Breast epithelium (tissue), 4 donors: ENCODE results near the gene COL26A1. TPM values are rescaled to one million over a fixed set of nuclear protein-coding genes. Genes with fewer than 3 reads are reported as not detected.

Source experiments
- DNase-seq, 2 donors: peaks; one replicate each; pipeline ENCODE4 v3.0.0-alpha.2; 2019; ENCODE audit warnings: low spot score in 2 of 2
- H3K27ac ChIP-seq, 2 donors: fragments of 200-600 bp; sonication (generic) in 1 of 2; one replicate each; pipeline ENCODE4 v1.5.1; 2016 to 2019; ENCODE audit warnings: mild to moderate bottlenecking in 1 of 2
- H3K27me3 ChIP-seq, 2 donors: fragments of 200-600 bp; sonication (generic) in 1 of 2; one replicate each; pipeline versions ENCODE4 v1.5.1 to v1.6.0; 2017 to 2019; ENCODE audit warnings: control low read depth in 1 of 2, mild to moderate bottlenecking in 1 of 2
- H3K36me3 ChIP-seq: fragments of 200-600 bp; one replicate; pipeline ENCODE4 v1.5.1; 2019
- H3K4me1 ChIP-seq, 2 donors: fragments of 200-600 bp; sonication (generic); one replicate each; pipeline ENCODE4 v1.5.1; 2016 to 2019; ENCODE audit warnings: control low read depth in 1 of 2
- H3K4me3 ChIP-seq, 3 donors: fragments of 200-600 bp; sonication (generic); 1 replicate in 2 of 3; 2 replicates in 1 of 3; pipeline ENCODE4 v1.5.1; 2016 to 2019; ENCODE audit warnings: mild to moderate bottlenecking in 3 of 3, moderate library complexity in 2 of 3
- H3K9me3 ChIP-seq, 2 donors: fragments of 200-600 bp; sonication (generic) in 1 of 2; one replicate each; pipeline ENCODE4 v1.5.1; 2016 to 2019; ENCODE audit warnings: control low read depth in 1 of 2
- CTCF ChIP-seq, 3 donors: fragments of 450-650 bp; IDR thresholded peaks; one replicate each; pipeline ENCODE4 v1.5.1; 2016 to 2017; ENCODE audit warnings: antibody characterized with exemption in 3 of 3, mild to moderate bottlenecking in 3 of 3, moderate library complexity in 3 of 3
- POLR2A ChIP-seq: fragments of 450-650 bp; IDR thresholded peaks from one replicate; pipeline ENCODE4 v1.6.1; 2016; ENCODE audit warnings: antibody characterized with exemption, mild to moderate bottlenecking, moderate library complexity
- POLR2AphosphoS5 ChIP-seq, 3 donors: sonication (generic); formaldehyde crosslinking; IDR thresholded peaks; one replicate each; pipeline ENCODE4 v1.6.1; 2017; ENCODE audit warnings: antibody characterized with exemption in 3 of 3
- intact Hi-C: fragments of 100-400 bp; cut with DNase I; formaldehyde crosslinking; loops from one replicate; pipeline ENCODE4 v1.15.1; 2023; ENCODE audit warnings: low total_unique reads
- total RNA-seq, 3 donors: library from RNA; depleted of rRNA; stranded (reverse); fragments of >200 nt; gene quantifications; one replicate each; pipeline ENCODE4 v1.1.0, GENCODE V29; 2016

The COL26A1 gene
- total RNA-seq, 3 donors from 2014 or later, result not detected

GRCh38 chr7:101563198-101563901, 200.7 kb downstream of the COL26A1 start:
- no peak for TF ChIP-seq POLR2AphosphoS5 (IDR thresholded peaks at IDR 0.05)
- TF ChIP-seq POLR2A, result no peak
- TF ChIP-seq CTCF (IDR thresholded peaks at IDR 0.05), result no peak
- no peak for DNase-seq
- intact Hi-C loops, result no loop called here
- Histone ChIP-seq H3K27ac (no peak overlapping the region), H3K4me1 (no peaks in the 10 kb centered on the region), H3K9me3 (no peaks in the 10 kb centered on the region), H3K36me3 (no peaks in the 10 kb centered on the region), H3K4me3 (no peak overlapping the region), H3K27me3 (peaks cover 0 to 45% of the 10 kb centered on the region in 2 donors)

- H3K4me3 ChIP-seq, result no peak overlapping the region
- no peaks in the 10 kb centered on the region for H3K9me3 ChIP-seq
- H3K36me3 ChIP-seq, result no peaks in the 10 kb centered on the region
- H3K27me3 ChIP-seq, result peaks cover 0 to 45% of the 10 kb centered on the region in 2 donors
- intact Hi-C loops, result no loop called here
- H3K27ac ChIP-seq, result no peak overlapping the region
- H3K4me1 ChIP-seq, result no peaks in the 10 kb centered on the region
- TF ChIP-seq POLR2A (no peak), CTCF (IDR thresholded peaks at IDR 0.05) (no peak), POLR2AphosphoS5 (IDR thresholded peaks at IDR 0.05) (no peak)
- DNase-seq, result no peak
These were observed 201.5 kb downstream of the COL26A1 start for GRCh38 chr7:101563943-101564777.

- Histone ChIP-seq H3K27ac (no peak overlapping the region), H3K36me3 (no peaks in the 10 kb centered on the region), H3K4me1 (no peaks in the 10 kb centered on the region), H3K27me3 (peaks cover 0 to 42% of the 10 kb centered on the region in 2 donors), H3K4me3 (no peak overlapping the region), H3K9me3 (peaks cover 0 to 2% of the 10 kb centered on the region in 2 donors)
- intact Hi-C loops, result no loop called here
- TF ChIP-seq POLR2AphosphoS5 (IDR thresholded peaks at IDR 0.05) (no peak), POLR2A (no peak), CTCF (IDR thresholded peaks at IDR 0.05) (no peak)
- DNase-seq, result no peak
These were observed 202.1 kb downstream of the COL26A1 start for GRCh38 chr7:101564778-101565211.

- no peak overlapping the region for H3K4me3 ChIP-seq
- H3K27ac ChIP-seq, result no peak overlapping the region
- peaks cover 0 to 38% of the 10 kb centered on the region in 2 donors for H3K27me3 ChIP-seq
- H3K4me1 ChIP-seq, result no peaks in the 10 kb centered on the region
- no peaks in the 10 kb centered on the region for H3K36me3 ChIP-seq
- H3K9me3 ChIP-seq, result peaks cover 0 to 11% of the 10 kb centered on the region in 2 donors
- no peak for DNase-seq
- TF ChIP-seq POLR2A (no peak), CTCF (IDR thresholded peaks at IDR 0.05) (no peak), POLR2AphosphoS5 (IDR thresholded peaks at IDR 0.05) (no peak)
- intact Hi-C loops, result no loop called here
These were observed 203.0 kb downstream of the COL26A1 start for GRCh38 chr7:101565601-101566209.
